Hematopoietic multipotent progenitor cell (in vitro differentiated cells): Measurements from ENCODE around the gene GFOD2. TPM values are rescaled to one million over a fixed set of nuclear protein-coding genes. Genes with fewer than 3 reads are reported as not detected.

Source experiments
- DNase-seq, 3 donors: peaks; one replicate each; pipeline ENCODE4 v3.0.0-alpha.2; 2011 to 2015; ENCODE audit warnings: low read depth in 2 of 3, low spot score in 2 of 3
- total RNA-seq: library from RNA; depleted of rRNA; stranded (reverse); fragments of >200 nt; gene quantifications from one replicate; pipeline ENCODE4 v1.2.3, GENCODE V29; 2012

Gene GFOD2
- total RNA-seq, 1 donor = 26.7 TPM

- DNase-seq = no peak
Measured at GRCh38 chr16:67647681-67648080, 71.4 kb downstream of the GFOD2 start.

- no peak for DNase-seq
Measured at GRCh38 chr16:67647111-67647651, 71.9 kb downstream of the GFOD2 start.

- DNase-seq = peak in 1 of 3 donors; percentile 34
Measured at GRCh38 chr16:67645397-67646121, 73.6 kb downstream of the GFOD2 start.

GRCh38 chr16:67644038-67644437, 75.1 kb downstream of the GFOD2 start:
- no peak for DNase-seq

GRCh38 chr16:67641779-67642708, 77.1 kb downstream of the GFOD2 start:
- DNase-seq = no peak

GRCh38 chr16:67637625-67638024, 81.5 kb downstream of the GFOD2 start:
- DNase-seq = no peak

- no peak for DNase-seq
Measured at GRCh38 chr16:67636713-67637112, 82.4 kb downstream of the GFOD2 start.

- DNase-seq = no peak
Measured at GRCh38 chr16:67632415-67633172, 86.5 kb downstream of the GFOD2 start.

GRCh38 chr16:67628216-67628615, 90.9 kb downstream of the GFOD2 start:
- DNase-seq = no peak

Other genes starting within 250 kb of the GFOD2 start
- 153 TPM for gene ATP6V0D1, start 238.2 kb downstream of the GFOD2 start, total RNA-seq
- gene AGRP, start 235.8 kb downstream of the GFOD2 start, total RNA-seq = not detected
- gene RIPOR1, start 190.5 kb downstream of the GFOD2 start, total RNA-seq = 28.8 TPM
- 35.3 TPM for gene CTCF, start 156.8 kb downstream of the GFOD2 start, total RNA-seq
- gene CARMIL2, start 74.2 kb downstream of the GFOD2 start, total RNA-seq = 46.6 TPM
- 48.7 TPM for gene ACD, start 59.1 kb downstream of the GFOD2 start, total RNA-seq
- 10.0 TPM for gene PARD6A, start 58.4 kb downstream of the GFOD2 start, total RNA-seq
- gene ENKD1, start 52.6 kb downstream of the GFOD2 start, total RNA-seq = 20.7 TPM
- 15.9 TPM for gene C16orf86, start 52.5 kb downstream of the GFOD2 start, total RNA-seq
- gene RANBP10, start 87.2 kb upstream of the GFOD2 start, total RNA-seq = 13.7 TPM
- 0.54 TPM for gene TSNAXIP1, start 87.6 kb upstream of the GFOD2 start, total RNA-seq
- gene THAP11, start 123.0 kb upstream of the GFOD2 start, total RNA-seq = 71.6 TPM
- gene NUTF2, start 127.6 kb upstream of the GFOD2 start, total RNA-seq = 146 TPM
- 40.9 TPM for gene CENPT, start 128.4 kb upstream of the GFOD2 start, total RNA-seq
- gene EDC4, start 153.7 kb upstream of the GFOD2 start, total RNA-seq = 112 TPM
- gene NRN1L, start 165.6 kb upstream of the GFOD2 start, total RNA-seq = 0.27 TPM
- 37.4 TPM for gene PSKH1, start 173.9 kb upstream of the GFOD2 start, total RNA-seq
- 2.2 TPM for gene CTRL, start 212.5 kb upstream of the GFOD2 start, total RNA-seq
- gene PSMB10, start 217.5 kb upstream of the GFOD2 start, total RNA-seq = 281 TPM
- gene LCAT, start 224.8 kb upstream of the GFOD2 start, total RNA-seq = 3.5 TPM
- 28.0 TPM for gene SLC12A4, start 249.3 kb upstream of the GFOD2 start, total RNA-seq